ENCODE results near the gene FOXD2.

FOXD2 gene

GRCh38 chr1:47437447-47438164 is at the start of gene FOXD2:
FOXD2 (plus strand) TSS chr1:47438044; CDS start chr1:47438136, 92 bp downstream.
- DNase-seq (ENCODE audit: low read depth in 2 of 2) = peak; percentile 85 to 88

GRCh38 chr1:47388891-47389238 is 49.0 kb upstream of the FOXD2 start:
- DNase-seq (ENCODE audit: low read depth in 2 of 2) = peak; percentile 4 to 22

DNA sequence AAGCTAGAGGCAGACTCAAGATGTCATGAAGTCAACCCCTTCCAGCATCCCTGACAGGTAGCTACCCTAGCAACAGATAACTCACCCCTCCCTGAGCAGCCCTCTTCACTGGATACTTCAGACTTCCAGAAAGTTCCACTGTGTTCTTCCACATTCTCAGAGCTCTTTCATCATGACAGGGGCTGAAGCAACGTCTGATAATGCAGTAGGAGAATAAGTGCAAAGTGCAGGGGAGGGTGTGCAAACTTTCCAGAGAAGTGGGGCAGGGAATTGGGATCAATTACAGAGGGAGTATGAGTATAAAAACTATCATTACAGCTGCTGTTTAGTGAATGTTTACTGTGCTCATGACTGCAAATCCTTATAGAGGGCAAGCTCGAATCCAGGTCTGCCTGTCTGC is 48.1 kb upstream of the FOXD2 start:
- DNase-seq (ENCODE audit: low read depth in 2 of 2) = no peak

- DNase-seq (ENCODE audit: low read depth in 2 of 2) = no peak
Observed at GRCh38 chr1:47390843-47391242, 47.0 kb upstream of the FOXD2 start.

DNA sequence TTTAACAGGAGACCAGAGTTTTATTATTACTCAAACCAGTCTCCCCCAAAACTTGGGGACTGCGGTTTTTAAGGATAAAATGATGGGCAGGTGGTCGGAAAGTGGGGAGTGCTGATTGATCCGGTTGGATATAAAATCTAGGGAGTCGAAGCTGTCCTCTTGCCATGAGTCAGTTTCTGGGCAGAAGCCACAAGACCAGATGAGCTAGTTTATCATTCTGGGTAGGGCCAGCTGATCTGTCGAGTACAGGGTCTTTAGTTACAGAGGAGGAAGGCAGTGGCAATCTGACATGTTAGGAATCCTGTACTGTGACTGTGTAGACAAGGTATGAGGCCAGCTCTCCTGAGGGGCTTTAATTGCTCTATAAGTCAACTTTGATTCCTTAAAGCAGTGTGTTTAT is 44.7 kb upstream of the FOXD2 start:
- no peak for DNase-seq (ENCODE audit: low read depth in 2 of 2)

- DNase-seq (ENCODE audit: low read depth in 2 of 2) = no peak
Observed at GRCh38 chr1:47395433-47395832, 42.4 kb upstream of the FOXD2 start.

- DNase-seq (ENCODE audit: low read depth in 2 of 2) = no peak
Observed at GRCh38 chr1:47396671-47397196, 41.1 kb upstream of the FOXD2 start.

DNA sequence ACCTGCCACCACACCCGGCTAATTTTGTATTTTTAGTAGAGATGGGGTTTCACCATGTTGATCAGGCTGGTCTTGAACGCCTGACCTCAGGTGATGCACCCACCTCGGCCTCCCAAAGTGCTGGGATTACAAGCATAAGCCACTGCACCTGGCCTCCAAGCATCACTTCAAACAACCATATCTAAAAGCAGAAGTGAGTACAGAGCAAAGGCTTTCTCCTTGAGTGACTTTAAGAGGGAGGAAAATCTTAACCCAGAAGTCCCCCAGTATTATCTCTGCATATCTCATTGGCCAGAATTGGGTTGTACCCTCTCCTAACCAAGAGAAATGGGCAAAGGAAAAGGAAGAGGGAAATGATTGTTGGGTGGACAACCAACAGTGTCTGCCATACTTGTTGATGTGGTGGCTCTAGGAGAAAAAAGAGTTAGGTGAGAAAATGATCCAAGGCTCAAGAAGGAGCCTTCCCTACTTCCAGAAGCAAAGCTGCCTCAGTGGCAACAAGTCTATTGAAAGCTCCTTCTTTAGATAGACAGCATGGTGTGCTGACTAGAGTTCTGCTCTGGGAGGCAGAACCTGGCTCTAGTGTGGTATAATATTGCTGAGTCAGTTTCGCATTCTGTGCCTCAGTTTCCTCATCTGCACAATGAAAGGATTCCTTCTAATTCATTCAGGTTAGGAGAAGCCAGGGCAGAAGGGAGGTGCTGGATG is 38.6 kb upstream of the FOXD2 start:
- DNase-seq (ENCODE audit: low read depth in 2 of 2) = no peak

DNA sequence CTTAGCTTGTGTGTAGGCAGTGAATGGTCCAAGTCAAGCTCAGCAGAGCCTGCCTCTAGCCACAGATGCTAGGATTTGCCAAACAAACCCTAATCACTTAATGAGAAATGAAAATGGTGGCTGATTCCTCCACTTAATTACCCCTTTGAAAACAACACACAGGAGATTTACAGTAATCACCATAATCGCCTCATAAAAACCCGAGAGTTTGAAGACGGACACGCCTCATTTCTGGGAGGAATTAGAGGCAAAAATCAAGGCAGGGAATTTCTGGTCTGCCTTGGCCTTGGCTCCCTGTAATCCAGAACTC is 38.0 kb upstream of the FOXD2 start:
- DNase-seq (ENCODE audit: low read depth in 2 of 2) = no peak

DNA sequence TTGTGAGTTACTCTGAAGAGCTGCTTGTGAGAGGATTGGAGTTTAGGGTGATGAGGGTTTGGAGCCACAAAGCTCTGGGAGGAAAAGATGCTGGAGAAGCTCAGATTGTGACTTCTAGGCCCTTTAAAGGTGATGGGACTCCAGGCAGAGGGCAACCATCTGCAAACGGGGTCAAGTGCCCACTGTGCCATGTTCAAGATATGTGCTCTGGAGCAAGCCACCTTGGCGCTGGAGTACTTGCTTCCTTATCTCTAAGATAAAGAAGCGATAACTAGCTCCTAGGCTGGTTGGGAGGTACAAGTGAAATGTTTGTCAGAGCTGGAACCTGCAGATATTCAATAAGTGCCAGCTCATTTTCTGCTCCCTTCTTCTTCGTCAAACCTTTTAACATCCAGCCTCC is 36.1 kb upstream of the FOXD2 start:
- DNase-seq (ENCODE audit: low read depth in 2 of 2) = no peak

GRCh38 chr1:47402591-47402990 is 35.3 kb upstream of the FOXD2 start:
- no peak for DNase-seq (ENCODE audit: low read depth in 2 of 2)

DNA sequence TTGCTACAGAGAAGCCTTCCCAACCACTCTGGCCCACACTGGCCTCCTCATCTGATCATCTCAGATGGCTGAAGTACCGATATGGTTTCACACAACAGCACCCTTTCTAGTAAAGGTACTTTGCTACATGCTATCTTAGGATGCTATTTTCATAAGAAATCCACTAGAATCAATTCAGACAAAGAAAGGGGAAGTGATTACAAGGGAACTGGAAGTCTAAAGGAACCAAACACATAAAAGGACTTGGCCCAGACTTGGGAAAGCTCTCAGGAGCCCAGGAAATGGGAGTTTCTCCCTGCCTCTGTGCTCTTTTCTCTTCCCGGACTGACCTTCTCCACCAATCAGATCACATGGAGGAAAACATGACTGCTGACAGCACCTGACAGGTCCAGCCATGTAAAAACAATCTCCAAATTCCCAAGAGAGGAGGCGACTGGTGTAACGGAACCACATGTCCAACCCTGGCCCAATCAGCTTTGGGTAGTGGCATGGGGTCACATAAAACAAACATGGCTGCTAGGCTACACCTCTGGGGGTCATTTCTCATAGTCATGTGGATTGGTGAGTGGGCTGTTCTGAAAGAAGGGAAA is 34.4 kb upstream of the FOXD2 start:
- no peak for DNase-seq (ENCODE audit: low read depth in 2 of 2)

GRCh38 chr1:47405697-47406096 is 32.1 kb upstream of the FOXD2 start:
- no peak for DNase-seq (ENCODE audit: low read depth in 2 of 2)

DNA sequence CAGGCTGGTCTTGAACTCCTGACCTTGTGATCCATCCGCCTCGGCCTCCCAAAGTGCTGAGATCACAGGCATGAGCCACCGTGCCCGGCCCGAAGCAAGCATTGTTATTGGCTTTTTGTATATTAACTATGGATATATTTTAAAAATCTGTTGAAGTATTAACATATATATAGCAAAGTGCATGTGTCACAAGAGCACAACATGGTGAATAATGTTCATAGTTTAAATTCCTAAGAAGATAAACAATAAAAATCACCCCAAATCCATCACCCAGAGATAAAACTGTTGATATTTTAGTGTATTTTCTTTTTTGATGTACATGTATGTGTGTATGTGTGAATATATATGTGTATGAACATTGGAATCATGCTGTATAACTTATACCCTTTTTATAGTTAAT is 30.9 kb upstream of the FOXD2 start:
- no peak for DNase-seq (ENCODE audit: low read depth in 2 of 2)

GRCh38 chr1:47407481-47407880 is 30.4 kb upstream of the FOXD2 start:
- DNase-seq (ENCODE audit: low read depth in 2 of 2) = no peak

- no peak for DNase-seq (ENCODE audit: low read depth in 2 of 2)
Observed at GRCh38 chr1:47409311-47410067, 28.4 kb upstream of the FOXD2 start.

GRCh38 chr1:47410068-47410455 is 27.8 kb upstream of the FOXD2 start:
- DNase-seq (ENCODE audit: low read depth in 2 of 2) = no peak

GRCh38 chr1:47411436-47411835 is 26.4 kb upstream of the FOXD2 start:
- no peak for DNase-seq (ENCODE audit: low read depth in 2 of 2)

DNA sequence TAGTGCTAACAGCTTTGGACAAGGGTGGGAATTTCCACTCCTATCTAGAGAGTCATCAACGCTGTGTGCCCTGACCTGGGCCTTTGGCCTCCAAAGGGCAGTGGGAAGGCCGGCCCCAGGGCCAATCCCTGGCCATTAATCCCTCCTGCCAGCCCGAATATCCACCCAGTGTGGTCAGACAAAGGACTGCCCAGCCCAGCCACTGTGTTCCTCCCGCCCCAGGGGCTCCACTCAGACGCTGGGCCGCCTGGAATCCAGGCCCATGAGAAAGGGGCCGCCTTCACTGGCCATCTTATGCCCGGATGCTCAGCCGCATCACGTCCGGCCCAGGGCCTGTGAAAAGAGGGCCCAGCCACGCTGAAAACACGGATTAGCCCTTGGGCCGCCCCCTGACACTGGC is 25.4 kb upstream of the FOXD2 start:
- no peak for DNase-seq (ENCODE audit: low read depth in 2 of 2)

DNA sequence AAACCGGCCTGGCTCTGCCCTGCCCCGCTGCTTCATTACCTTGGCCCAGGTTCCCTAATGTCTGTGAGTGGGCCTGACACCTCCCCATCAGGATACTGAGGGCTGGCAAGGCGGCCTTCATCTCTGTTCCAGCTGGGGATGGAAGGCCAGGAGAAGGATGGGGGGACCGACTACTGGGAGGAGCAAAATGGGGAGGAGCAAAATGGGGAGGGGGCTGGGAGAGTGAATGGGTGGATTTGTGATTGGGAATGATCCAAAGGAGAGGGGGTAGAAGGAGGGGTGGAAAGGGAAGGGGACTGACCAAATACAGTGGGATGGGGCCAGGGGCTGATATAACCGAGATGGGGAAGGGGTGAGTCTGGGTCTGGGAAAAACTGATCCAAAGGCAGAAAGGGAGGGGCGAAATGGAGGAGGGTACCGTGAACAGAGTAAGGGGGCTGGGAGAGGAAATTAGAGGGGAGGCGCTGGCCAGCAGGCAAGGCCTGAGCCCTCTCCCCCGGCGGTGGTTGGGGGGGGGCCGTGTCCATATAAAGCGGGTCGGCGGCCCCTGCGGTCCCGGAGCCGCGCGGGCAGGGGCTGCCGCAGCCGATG is 22.0 kb upstream of the FOXD2 start, which contains the start of gene FOXE3:
FOXE3 (plus strand) TSS at position 558 of the 591 bp plus-strand sequence; CDS start at position 589, 31 bp downstream.
- no peak for DNase-seq (ENCODE audit: low read depth in 2 of 2)

DNA sequence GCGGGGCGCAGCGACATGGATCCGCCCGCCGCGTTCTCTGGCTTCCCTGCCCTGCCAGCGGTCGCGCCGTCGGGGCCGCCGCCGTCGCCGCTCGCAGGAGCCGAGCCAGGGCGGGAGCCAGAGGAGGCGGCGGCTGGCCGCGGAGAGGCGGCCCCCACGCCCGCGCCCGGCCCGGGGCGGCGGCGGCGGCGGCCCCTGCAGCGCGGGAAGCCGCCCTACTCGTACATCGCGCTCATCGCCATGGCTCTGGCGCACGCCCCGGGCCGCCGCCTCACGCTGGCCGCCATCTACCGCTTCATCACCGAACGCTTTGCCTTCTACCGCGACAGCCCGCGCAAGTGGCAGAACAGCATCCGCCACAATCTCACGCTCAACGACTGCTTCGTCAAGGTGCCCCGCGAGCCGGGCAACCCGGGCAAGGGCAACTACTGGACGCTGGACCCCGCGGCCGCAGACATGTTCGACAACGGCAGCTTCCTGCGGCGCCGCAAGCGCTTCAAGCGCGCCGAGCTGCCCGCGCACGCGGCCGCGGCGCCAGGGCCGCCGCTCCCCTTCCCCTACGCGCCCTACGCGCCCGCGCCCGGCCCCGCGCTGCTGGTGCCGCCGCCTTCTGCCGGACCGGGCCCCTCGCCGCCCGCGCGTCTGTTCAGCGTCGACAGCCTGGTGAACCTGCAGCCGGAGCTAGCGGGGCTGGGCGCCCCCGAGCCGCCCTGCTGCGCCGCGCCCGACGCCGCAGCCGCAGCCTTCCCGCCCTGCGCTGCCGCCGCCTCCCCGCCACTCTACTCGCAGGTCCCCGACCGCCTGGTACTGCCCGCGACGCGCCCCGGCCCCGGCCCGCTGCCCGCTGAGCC is 21.3 kb upstream of the FOXD2 start:
- DNase-seq (ENCODE audit: low read depth in 2 of 2) = no peak

Measured in stimulated activated CD8-positive, alpha-beta memory T cell treated with anti-CD3 and anti-CD28 coated beads, Interleukin-15, amount 100 ng/mL, for 48 hours (primary cell).